Retinal pigment epithelial cell (primary cell): ENCODE results near the gene LIX1L.

ENCODE experiments used
- DNase-seq: peaks from one replicate; pipeline ENCODE4 v3.0.0-alpha.2; 2010; ENCODE audit warnings: low read depth
- H3K4me3 ChIP-seq: 2 replicates; pipeline ENCODE4 v1.5.1; 2011; ENCODE audit warnings: mild to moderate bottlenecking, low read length, control low read depth, moderate library complexity
- CTCF ChIP-seq: conservative IDR thresholded peaks from 2 replicates; pipeline ENCODE4 v1.5.1; 2011; ENCODE audit warnings: low read depth, low read length, control low read depth, inconsistent platforms

The LIX1L gene

GRCh38 chr1:145885738-145886287 is 72.0 kb downstream of the LIX1L start, which contains the start of gene ANKRD35:
Gene ANKRD35, minus strand, starts transcription at chr1:145885866. Its CDS starts 108 bp downstream, at chr1:145885758.
- no peak for TF ChIP-seq CTCF
- H3K4me3 ChIP-seq, result peak within 1 kb of the TSS; percentile 69
- DNase-seq, result no peak

GRCh38 chr1:145884675-145885074 is 73.1 kb downstream of the LIX1L start:
- no peak for DNase-seq
- H3K4me3 ChIP-seq, result no peak overlapping the region
- no peak for TF ChIP-seq CTCF
